Measurements from ENCODE around the gene GPC3. TPM values are rescaled to one million over a fixed set of nuclear protein-coding genes. Genes with fewer than 3 reads are reported as not detected.

GPC3 gene
- total and polyA plus RNA-seq, 4 donors = 8.3 to 270 (median 52.4) TPM

GRCh38 chrX:133864236-133864635 lies 121.2 kb downstream of the GPC3 start:
- peaks cover 0 to 6% (median 0%) of the 10 kb centered on the region in 5 donors for H3K4me1 ChIP-seq (ENCODE audit: control insufficient read depth in 5 of 5, insufficient read depth in 5 of 5, low read length in 5 of 5)
- TF ChIP-seq CTCF (IDR thresholded peaks at IDR 0.05; ENCODE audit: control extremely low read depth, extremely low read depth) = no peak
- 79 to 84% methylated on average over 2 of the region's 2 CpGs for WGBS, 2 donors

GRCh38 chrX:133859860-133860259 lies 125.5 kb downstream of the GPC3 start:
- DNase-seq = peak; percentile 41 to 85 (median 73)
- no peak overlapping the region for H3K9ac ChIP-seq (ENCODE audit: insufficient read depth in 1 of 2, low read length in 2 of 2)
- H3K27me3 ChIP-seq (ENCODE audit: control insufficient read depth in 3 of 3, insufficient read depth in 3 of 3, low read length in 2 of 3) = peaks cover 0 to 15% (median 6%) of the 10 kb centered on the region in 3 donors
- TF ChIP-seq CTCF (IDR thresholded peaks at IDR 0.05; ENCODE audit: control extremely low read depth, extremely low read depth) = no peak
- 49 to 78% methylated on average over 7 of the region's 7 CpGs for WGBS, 2 donors
- peaks cover 0 to 6% (median 0%) of the 10 kb centered on the region in 5 donors for H3K4me1 ChIP-seq (ENCODE audit: control insufficient read depth in 5 of 5, insufficient read depth in 5 of 5, low read length in 5 of 5)
- H3K36me3 ChIP-seq (ENCODE audit: control insufficient read depth in 4 of 4, insufficient read depth in 4 of 4, low read length in 4 of 4) = peaks cover 0 to 2% (median 0%) of the 10 kb centered on the region in 4 donors
- H3K27ac ChIP-seq (ENCODE audit: low read depth in 1 of 2, low read length in 1 of 2) = no peak overlapping the region
- no peak overlapping the region for H3K4me3 ChIP-seq
- no peak for ATAC-seq (ENCODE audit: insufficient read depth, low FRiP score)
- peaks cover 0 to 4% (median 0%) of the 10 kb centered on the region in 4 donors for H3K9me3 ChIP-seq (ENCODE audit: control insufficient read depth in 4 of 4, insufficient read depth in 3 of 4, low read length in 3 of 4)

More at GRCh38 chrX:133864236-133864635, 121.2 kb downstream of the GPC3 start:
- ATAC-seq (ENCODE audit: insufficient read depth, low FRiP score) (no peak), DNase-seq (no peak)
- H3K9ac ChIP-seq (ENCODE audit: insufficient read depth in 1 of 2, low read length in 2 of 2) = no peak overlapping the region
- H3K27ac ChIP-seq (ENCODE audit: low read depth in 1 of 2, low read length in 1 of 2) = no peak overlapping the region
- no peak overlapping the region for H3K4me3 ChIP-seq
- peaks cover 0 to 8% (median 4%) of the 10 kb centered on the region in 3 donors for H3K27me3 ChIP-seq (ENCODE audit: control insufficient read depth in 3 of 3, insufficient read depth in 3 of 3, low read length in 2 of 3)
- H3K36me3 ChIP-seq (ENCODE audit: control insufficient read depth in 4 of 4, insufficient read depth in 4 of 4, low read length in 4 of 4) = peaks cover 0 to 2% (median 0%) of the 10 kb centered on the region in 4 donors
- H3K9me3 ChIP-seq (ENCODE audit: control insufficient read depth in 4 of 4, insufficient read depth in 3 of 4, low read length in 3 of 4) = peaks cover 0 to 13% (median 5%) of the 10 kb centered on the region in 4 donors

GRCh38 chrX:133859336-133859735 lies 126.1 kb downstream of the GPC3 start:
- Histone ChIP-seq H3K4me3 (no peak overlapping the region), H3K27me3 (ENCODE audit: control insufficient read depth in 3 of 3, insufficient read depth in 3 of 3, low read length in 2 of 3) (peaks cover 0 to 15% (median 6%) of the 10 kb centered on the region in 3 donors), H3K9me3 (ENCODE audit: control insufficient read depth in 4 of 4, insufficient read depth in 3 of 4, low read length in 3 of 4) (peaks cover 0 to 4% (median 0%) of the 10 kb centered on the region in 4 donors), H3K36me3 (ENCODE audit: control insufficient read depth in 4 of 4, insufficient read depth in 4 of 4, low read length in 4 of 4) (peaks cover 0 to 2% (median 0%) of the 10 kb centered on the region in 4 donors), H3K27ac (ENCODE audit: low read depth in 1 of 2, low read length in 1 of 2) (no peak overlapping the region), H3K9ac (ENCODE audit: insufficient read depth in 1 of 2, low read length in 2 of 2) (no peak overlapping the region), H3K4me1 (ENCODE audit: control insufficient read depth in 5 of 5, insufficient read depth in 5 of 5, low read length in 5 of 5) (peaks cover 0 to 6% (median 0%) of the 10 kb centered on the region in 5 donors)
- 68 to 94% methylated on average over 3 of the region's 3 CpGs for WGBS, 2 donors
- no peak for ATAC-seq (ENCODE audit: insufficient read depth, low FRiP score)
- no peak for DNase-seq
- no peak for TF ChIP-seq CTCF (IDR thresholded peaks at IDR 0.05; ENCODE audit: control extremely low read depth, extremely low read depth)
